ENCODE measurements around the gene KIAA0513. TPM values are rescaled to one million over a fixed set of nuclear protein-coding genes. Genes with fewer than 3 reads are reported as not detected.

Gene KIAA0513
- total RNA-seq, 1 experiment from 2014 or later, result 2.9 TPM

GRCh38 chr16:85088570-85089199 lies 61.1 kb downstream of the KIAA0513 start:
- DNase-seq (ENCODE audit: low spot score), result no peak

- DNase-seq (ENCODE audit: low spot score), result no peak
Measured at GRCh38 chr16:85089525-85089924, 61.9 kb downstream of the KIAA0513 start.

- no peak for DNase-seq (ENCODE audit: low spot score)
Measured at GRCh38 chr16:85090181-85090580, 62.6 kb downstream of the KIAA0513 start.

GRCh38 chr16:85090873-85091521 lies 63.4 kb downstream of the KIAA0513 start:
- no peak for DNase-seq (ENCODE audit: low spot score)

GRCh38 chr16:85091522-85091910 lies 63.9 kb downstream of the KIAA0513 start:
- DNase-seq (ENCODE audit: low spot score), result no peak

GRCh38 chr16:85092309-85092708 lies 64.7 kb downstream of the KIAA0513 start:
- no peak for DNase-seq (ENCODE audit: low spot score)

- DNase-seq (ENCODE audit: low spot score), result no peak
Measured at GRCh38 chr16:85092851-85093250, 65.3 kb downstream of the KIAA0513 start.

- DNase-seq (ENCODE audit: low spot score), result no peak
Measured at GRCh38 chr16:85093705-85094104, 66.1 kb downstream of the KIAA0513 start.

GRCh38 chr16:85094176-85094805 lies 66.7 kb downstream of the KIAA0513 start:
- DNase-seq (ENCODE audit: low spot score), result no peak

GRCh38 chr16:85094812-85095211 lies 67.2 kb downstream of the KIAA0513 start:
- DNase-seq (ENCODE audit: low spot score), result no peak

- DNase-seq (ENCODE audit: low spot score), result no peak
Measured at GRCh38 chr16:85096921-85097320, 69.3 kb downstream of the KIAA0513 start.

- DNase-seq (ENCODE audit: low spot score), result no peak
Measured at GRCh38 chr16:85098565-85098964, 71.0 kb downstream of the KIAA0513 start.

- DNase-seq (ENCODE audit: low spot score), result no peak
Measured at GRCh38 chr16:85100265-85100664, 72.7 kb downstream of the KIAA0513 start.

GRCh38 chr16:85101956-85102630 lies 74.5 kb downstream of the KIAA0513 start:
- no peak for DNase-seq (ENCODE audit: low spot score)

GRCh38 chr16:85103114-85104079 lies 75.8 kb downstream of the KIAA0513 start:
- no peak for DNase-seq (ENCODE audit: low spot score)

GRCh38 chr16:85104147-85104546 lies 76.6 kb downstream of the KIAA0513 start:
- no peak for DNase-seq (ENCODE audit: low spot score)

- no peak for DNase-seq (ENCODE audit: low spot score)
Measured at GRCh38 chr16:85104821-85105391, 77.3 kb downstream of the KIAA0513 start.

GRCh38 chr16:85105475-85105874 lies 77.9 kb downstream of the KIAA0513 start:
- no peak for DNase-seq (ENCODE audit: low spot score)

GRCh38 chr16:85107083-85107482 lies 79.5 kb downstream of the KIAA0513 start:
- no peak for DNase-seq (ENCODE audit: low spot score)

- DNase-seq (ENCODE audit: low spot score), result no peak
Measured at GRCh38 chr16:85107532-85107931, 79.9 kb downstream of the KIAA0513 start.

- no peak for DNase-seq (ENCODE audit: low spot score)
Measured at GRCh38 chr16:85110105-85110504, 82.5 kb downstream of the KIAA0513 start.

Measured in H4 (cell line).